HG03039 (cell line): ENCODE data around the gene DAP3.
"Not testable (repeated sequence)": the region's sequence is repeated elsewhere in the genome, so short reads cannot be mapped to it uniquely, and the experiment has no call there.

Source experiments
- ATAC-seq: cut with Tn5 transposase; IDR thresholded peaks from one replicate; pipeline ENCODE4 v1.9.1; 2021; ENCODE audit warnings: mild to moderate bottlenecking, moderate library complexity; ENCODE audit not compliant: unreplicated experiment

DAP3 gene

DNA sequence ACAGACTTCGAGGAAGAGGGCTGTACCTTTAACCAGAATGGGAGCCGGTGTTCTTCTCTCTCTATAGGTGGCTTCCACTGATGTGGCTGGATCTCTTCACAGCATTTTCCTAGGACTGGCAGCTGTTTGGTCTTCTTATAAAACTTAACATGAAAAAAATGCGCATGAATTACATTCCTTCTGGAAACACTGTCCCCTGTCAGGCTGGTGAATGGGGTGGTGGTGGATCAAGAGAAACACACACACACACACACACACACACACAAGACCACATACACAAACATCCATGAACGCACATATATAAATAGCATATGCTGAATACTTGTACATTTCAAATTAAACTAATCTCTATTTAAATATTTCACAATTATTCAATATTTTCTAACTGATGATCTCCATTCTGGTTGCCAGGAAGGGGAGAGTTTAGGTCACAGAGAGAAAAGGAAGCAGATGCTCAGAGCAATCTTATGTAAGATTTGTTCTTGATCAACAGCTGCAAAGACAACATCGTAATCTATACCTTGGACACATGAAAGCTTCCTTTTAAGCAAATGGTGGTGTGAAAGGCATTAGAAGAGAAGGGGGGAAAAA, 78.6 kb downstream of the DAP3 start:
- not testable (repeated sequence) for ATAC-seq

DNA sequence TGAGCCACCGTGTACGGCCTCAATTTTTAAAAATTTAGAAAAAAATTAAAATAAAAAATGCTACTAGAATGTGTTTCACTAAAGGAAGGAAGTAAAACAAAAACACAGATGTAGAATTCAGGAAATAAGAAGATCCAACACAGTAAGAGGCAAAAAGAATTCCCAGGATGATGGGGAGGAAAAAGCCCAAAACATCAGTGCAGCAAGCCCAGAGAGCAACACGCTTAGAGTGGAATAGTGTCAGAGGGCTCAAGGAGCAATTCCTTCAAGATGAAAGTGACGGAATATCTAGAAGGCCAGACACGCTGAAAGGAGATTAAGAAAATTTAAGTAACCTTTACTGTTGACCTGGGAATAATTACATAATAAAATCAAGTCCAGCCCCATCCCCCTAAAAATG, 80.4 kb downstream of the DAP3 start:
- ATAC-seq, result no peak

DNA sequence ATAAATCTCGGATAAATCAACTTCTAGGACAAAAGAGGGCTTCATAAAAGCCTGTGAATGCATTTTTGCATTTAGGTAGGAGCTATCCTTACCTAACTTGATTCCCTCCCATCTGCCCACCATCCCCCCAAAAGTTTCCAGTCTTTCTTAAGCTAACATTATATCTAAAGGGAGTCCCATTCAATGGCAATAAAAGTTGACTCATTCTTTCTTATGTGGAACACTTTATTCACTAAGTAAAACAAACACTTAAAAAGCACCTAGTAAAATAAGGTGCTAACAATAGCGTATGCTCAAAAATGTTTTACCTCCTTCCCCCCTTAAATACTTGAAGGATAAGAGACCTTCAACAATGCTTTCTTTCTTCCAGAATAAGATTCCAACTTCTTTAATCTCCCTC, 84.3 kb downstream of the DAP3 start:
- ATAC-seq, result no peak

DNA sequence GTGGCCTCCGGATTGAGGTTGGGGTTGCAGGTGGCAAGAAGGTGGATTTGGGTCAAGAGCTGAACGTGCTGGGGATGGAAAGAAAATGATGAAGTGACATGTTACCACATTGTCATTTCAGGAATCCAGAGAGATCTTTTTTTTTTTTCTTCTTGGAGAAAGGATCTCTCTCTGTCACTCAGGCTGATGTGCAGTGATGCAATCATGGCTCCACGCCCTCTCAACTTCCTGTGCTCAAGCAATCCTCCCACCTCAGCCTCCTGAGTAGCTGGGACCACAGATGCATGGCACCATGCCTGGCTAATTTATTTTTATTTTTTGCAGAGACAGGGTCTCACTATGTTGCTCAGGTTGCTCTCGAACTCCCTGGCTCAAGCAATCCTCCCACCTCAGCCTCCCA, 87.5 kb downstream of the DAP3 start:
- no peak for ATAC-seq

DNA sequence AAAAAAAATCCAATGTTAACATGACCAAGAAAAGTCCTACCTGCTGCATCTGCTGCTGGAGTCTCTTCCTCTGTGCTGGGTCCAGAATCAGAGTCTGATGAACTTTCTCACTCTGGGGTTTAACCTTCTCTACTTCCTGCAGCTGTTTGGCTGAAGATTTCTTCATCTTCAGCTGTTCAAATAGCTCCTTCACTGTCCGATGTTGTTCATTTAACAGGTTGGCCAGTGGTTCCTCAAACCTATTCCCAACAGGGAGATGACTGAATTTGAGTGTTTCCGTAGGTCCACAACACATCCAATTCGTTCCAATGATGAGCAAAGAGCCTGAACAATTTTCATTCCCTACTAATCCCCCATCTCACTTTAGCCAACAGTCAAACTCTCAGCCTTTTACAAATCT, 88.7 kb downstream of the DAP3 start:
- no peak for ATAC-seq
